GM21423 (cell line): ENCODE measurements around the gene TPPP3.
"Not testable (repeated sequence)": the region's sequence is repeated elsewhere in the genome, so short reads cannot be mapped to it uniquely, and the experiment has no call there.

ENCODE experiments used
- ATAC-seq: cut with Tn5 transposase; IDR thresholded peaks from one replicate; pipeline ENCODE4 v1.9.1; 2021; ENCODE audit warnings: mild to moderate bottlenecking, moderate library complexity; ENCODE audit not compliant: unreplicated experiment

TPPP3 gene

GRCh38 chr16:67390816-67391423 lies 2.4 kb downstream of the TPPP3 start:
- no peak for ATAC-seq

GRCh38 chr16:67389911-67390815 lies 3.1 kb downstream of the TPPP3 start:
- no peak for ATAC-seq

- no peak for ATAC-seq
Measured at GRCh38 chr16:67388591-67388990, 4.7 kb downstream of the TPPP3 start.

GRCh38 chr16:67388191-67388590 lies 5.1 kb downstream of the TPPP3 start:
- ATAC-seq = no peak

- ATAC-seq = no peak
Measured at GRCh38 chr16:67387479-67388079, 5.7 kb downstream of the TPPP3 start.

- no peak for ATAC-seq
Measured at GRCh38 chr16:67386861-67387455, 6.3 kb downstream of the TPPP3 start.

GRCh38 chr16:67384778-67385510 lies 8.4 kb downstream of the TPPP3 start:
- ATAC-seq = no peak

- no peak for ATAC-seq
Measured at GRCh38 chr16:67383284-67383683, 10.0 kb downstream of the TPPP3 start.

- no peak for ATAC-seq
Measured at GRCh38 chr16:67378642-67379041, 14.7 kb downstream of the TPPP3 start.

- not testable (repeated sequence) for ATAC-seq
Measured at GRCh38 chr16:67376012-67376411, 17.3 kb downstream of the TPPP3 start.

- no peak for ATAC-seq
Measured at GRCh38 chr16:67372664-67373063, 20.6 kb downstream of the TPPP3 start.

GRCh38 chr16:67370661-67371060 lies 22.6 kb downstream of the TPPP3 start:
- no peak for ATAC-seq

GRCh38 chr16:67364600-67365235 lies 28.6 kb downstream of the TPPP3 start:
- no peak for ATAC-seq

GRCh38 chr16:67361038-67361437 lies 32.3 kb downstream of the TPPP3 start:
- ATAC-seq = no peak

GRCh38 chr16:67359540-67360269 lies 33.6 kb downstream of the TPPP3 start:
- not testable (repeated sequence) for ATAC-seq

- no peak for ATAC-seq
Measured at GRCh38 chr16:67357561-67357960, 35.7 kb downstream of the TPPP3 start.

- no peak for ATAC-seq
Measured at GRCh38 chr16:67356396-67356795, 36.9 kb downstream of the TPPP3 start.

- ATAC-seq = not testable (repeated sequence)
Measured at GRCh38 chr16:67352463-67352862, 40.8 kb downstream of the TPPP3 start.

GRCh38 chr16:67350324-67350723 lies 43.0 kb downstream of the TPPP3 start:
- ATAC-seq = no peak

GRCh38 chr16:67349172-67349571 lies 44.1 kb downstream of the TPPP3 start:
- ATAC-seq = no peak
